Esophagus squamous epithelium (tissue), 4 donors: Measurements from ENCODE around the gene DEPDC4.

Experiments
- CTCF ChIP-seq, 6 experiments: fragments of 450-650 bp in 4 of 6; fragments of 200-600 bp in 2 of 6; sonication (generic) in 2 of 6; IDR thresholded peaks; one replicate each; pipeline ENCODE4 v1.5.1; 2016 to 2019; ENCODE audit warnings: antibody characterized with exemption in 6 of 6, mild to moderate bottlenecking in 4 of 6, moderate library complexity in 4 of 6
- POLR2A ChIP-seq, 4 donors: fragments of 450-650 bp; IDR thresholded peaks; one replicate each; pipeline ENCODE4 v1.6.1; 2017; ENCODE audit warnings: antibody characterized with exemption in 4 of 4, mild to moderate bottlenecking in 4 of 4, moderate library complexity in 3 of 4

- TF ChIP-seq CTCF (IDR thresholded peaks at IDR 0.05) (no peak), POLR2A (IDR thresholded peaks at IDR 0.05) (no peak)
Measured at GRCh38 chr12:100251917-100252316, 15.0 kb downstream of the DEPDC4 start.
